ENCODE measurements around the gene HOOK2. TPM values are rescaled to one million over a fixed set of nuclear protein-coding genes. Genes with fewer than 3 reads are reported as not detected.

Gene HOOK2
- total and polyA plus RNA-seq, 9 of the 15 experiments (the other 6 are each of a cell fraction or from before 2014, with no cell fraction given) = 1.3 to 17.2 (median 9.9) TPM

DNA sequence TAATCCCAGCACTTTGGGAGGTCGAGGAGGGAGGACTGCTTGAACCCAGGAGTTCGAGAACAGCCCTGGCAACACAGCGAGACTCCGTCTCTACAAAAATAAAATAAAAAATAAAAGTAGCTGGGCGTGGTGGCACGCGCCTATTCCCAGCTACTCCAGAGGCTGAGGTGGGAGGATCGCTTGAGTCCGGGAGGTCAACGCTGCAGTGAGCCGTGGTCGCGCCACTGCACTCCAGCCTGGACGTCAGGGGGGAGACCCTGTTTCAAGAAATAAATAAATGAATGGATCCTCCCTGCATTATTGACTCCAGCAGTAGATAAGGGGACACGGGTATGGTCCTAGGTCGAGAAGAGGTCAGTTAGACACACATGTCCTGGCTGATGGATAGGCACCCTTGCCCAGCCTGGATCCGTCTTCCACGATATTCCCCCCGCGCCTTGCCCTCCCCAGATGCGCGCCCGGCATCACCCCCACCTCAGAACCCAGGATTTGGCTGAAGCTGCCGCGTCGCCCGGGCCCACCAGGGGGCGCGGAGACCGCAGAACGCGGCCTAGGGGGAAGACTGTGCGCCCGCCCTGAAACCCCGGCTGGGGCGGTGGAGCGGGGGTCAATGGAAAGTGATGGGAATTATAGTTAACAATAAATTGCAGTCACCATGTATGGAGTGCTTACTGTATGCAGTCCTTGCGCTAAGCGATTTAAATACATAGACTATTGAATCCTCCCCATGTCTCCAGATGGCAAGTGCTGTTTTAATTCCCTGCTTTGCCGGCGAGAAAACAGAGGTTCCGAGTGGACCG is 2.1 kb upstream of the HOOK2 start (continued):
- TF ChIP-seq XRCC5 (IDR thresholded peaks at IDR 0.05; ENCODE audit: low read depth, low read length) (peak; percentile 90), MCM2 (IDR thresholded peaks at IDR 0.05; ENCODE audit: low read depth) (no peak), KAT8 (IDR thresholded peaks at IDR 0.05; ENCODE audit: low read depth) (no peak), RBM17 (IDR thresholded peaks at IDR 0.05; ENCODE audit: borderline replicate concordance, low read depth, low read length) (no peak), ZBTB2 (IDR thresholded peaks at IDR 0.05) (no peak; the same call in 1 of the 2 replicates), AFF1 (IDR thresholded peaks at IDR 0.05; ENCODE audit: low read depth in 1 of 2, partially characterized antibody in 2 of 2) (no peak), PHF20 (IDR thresholded peaks at IDR 0.05; ENCODE audit: partially characterized antibody) (peak; percentile 14), WHSC1 (IDR thresholded peaks at IDR 0.05; ENCODE audit: low read length) (no peak), MED1 (CRISPR knock-in tag; IDR thresholded peaks at IDR 0.05; ENCODE audit: borderline replicate concordance) (no peak), ZNF24 (IDR thresholded peaks at IDR 0.05) (no peak)
- TF ChIP-seq, protein P1, sequence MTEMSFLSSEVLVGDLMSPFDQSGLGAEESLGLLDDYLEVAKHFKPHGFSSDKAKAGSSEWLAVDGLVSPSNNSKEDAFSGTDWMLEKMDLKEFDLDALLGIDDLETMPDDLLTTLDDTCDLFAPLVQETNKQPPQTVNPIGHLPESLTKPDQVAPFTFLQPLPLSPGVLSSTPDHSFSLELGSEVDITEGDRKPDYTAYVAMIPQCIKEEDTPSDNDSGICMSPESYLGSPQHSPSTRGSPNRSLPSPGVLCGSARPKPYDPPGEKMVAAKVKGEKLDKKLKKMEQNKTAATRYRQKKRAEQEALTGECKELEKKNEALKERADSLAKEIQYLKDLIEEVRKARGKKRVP (CRISPR knock-in tag; IDR thresholded peaks at IDR 0.05) = no peak
- TF ChIP-seq, protein P2, sequence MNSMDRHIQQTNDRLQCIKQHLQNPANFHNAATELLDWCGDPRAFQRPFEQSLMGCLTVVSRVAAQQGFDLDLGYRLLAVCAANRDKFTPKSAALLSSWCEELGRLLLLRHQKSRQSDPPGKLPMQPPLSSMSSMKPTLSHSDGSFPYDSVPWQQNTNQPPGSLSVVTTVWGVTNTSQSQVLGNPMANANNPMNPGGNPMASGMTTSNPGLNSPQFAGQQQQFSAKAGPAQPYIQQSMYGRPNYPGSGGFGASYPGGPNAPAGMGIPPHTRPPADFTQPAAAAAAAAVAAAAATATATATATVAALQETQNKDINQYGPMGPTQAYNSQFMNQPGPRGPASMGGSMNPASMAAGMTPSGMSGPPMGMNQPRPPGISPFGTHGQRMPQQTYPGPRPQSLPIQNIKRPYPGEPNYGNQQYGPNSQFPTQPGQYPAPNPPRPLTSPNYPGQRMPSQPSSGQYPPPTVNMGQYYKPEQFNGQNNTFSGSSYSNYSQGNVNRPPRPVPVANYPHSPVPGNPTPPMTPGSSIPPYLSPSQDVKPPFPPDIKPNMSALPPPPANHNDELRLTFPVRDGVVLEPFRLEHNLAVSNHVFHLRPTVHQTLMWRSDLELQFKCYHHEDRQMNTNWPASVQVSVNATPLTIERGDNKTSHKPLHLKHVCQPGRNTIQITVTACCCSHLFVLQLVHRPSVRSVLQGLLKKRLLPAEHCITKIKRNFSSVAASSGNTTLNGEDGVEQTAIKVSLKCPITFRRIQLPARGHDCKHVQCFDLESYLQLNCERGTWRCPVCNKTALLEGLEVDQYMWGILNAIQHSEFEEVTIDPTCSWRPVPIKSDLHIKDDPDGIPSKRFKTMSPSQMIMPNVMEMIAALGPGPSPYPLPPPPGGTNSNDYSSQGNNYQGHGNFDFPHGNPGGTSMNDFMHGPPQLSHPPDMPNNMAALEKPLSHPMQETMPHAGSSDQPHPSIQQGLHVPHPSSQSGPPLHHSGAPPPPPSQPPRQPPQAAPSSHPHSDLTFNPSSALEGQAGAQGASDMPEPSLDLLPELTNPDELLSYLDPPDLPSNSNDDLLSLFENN (IDR thresholded peaks at IDR 0.05; ENCODE audit: low read depth in 2 of 2, low read length in 2 of 2) = no peak; a peak in 1 of 4 replicates
- TF ChIP-seq, protein P3, sequence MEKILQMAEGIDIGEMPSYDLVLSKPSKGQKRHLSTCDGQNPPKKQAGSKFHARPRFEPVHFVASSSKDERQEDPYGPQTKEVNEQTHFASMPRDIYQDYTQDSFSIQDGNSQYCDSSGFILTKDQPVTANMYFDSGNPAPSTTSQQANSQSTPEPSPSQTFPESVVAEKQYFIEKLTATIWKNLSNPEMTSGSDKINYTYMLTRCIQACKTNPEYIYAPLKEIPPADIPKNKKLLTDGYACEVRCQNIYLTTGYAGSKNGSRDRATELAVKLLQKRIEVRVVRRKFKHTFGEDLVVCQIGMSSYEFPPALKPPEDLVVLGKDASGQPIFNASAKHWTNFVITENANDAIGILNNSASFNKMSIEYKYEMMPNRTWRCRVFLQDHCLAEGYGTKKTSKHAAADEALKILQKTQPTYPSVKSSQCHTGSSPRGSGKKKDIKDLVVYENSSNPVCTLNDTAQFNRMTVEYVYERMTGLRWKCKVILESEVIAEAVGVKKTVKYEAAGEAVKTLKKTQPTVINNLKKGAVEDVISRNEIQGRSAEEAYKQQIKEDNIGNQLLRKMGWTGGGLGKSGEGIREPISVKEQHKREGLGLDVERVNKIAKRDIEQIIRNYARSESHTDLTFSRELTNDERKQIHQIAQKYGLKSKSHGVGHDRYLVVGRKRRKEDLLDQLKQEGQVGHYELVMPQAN (IDR thresholded peaks at IDR 0.05; ENCODE audit: borderline replicate concordance) = no peak
